Heart left ventricle (tissue), 13 donors: Measurements from ENCODE around the gene ZNF57.

Experiments
- CTCF ChIP-seq, 12 donors: fragments of 200-600 bp; sonication (generic) in 4 of 12; IDR thresholded peaks; one replicate each; pipeline versions ENCODE4 v1.5.0 to v1.8.0; 2018 to 2022; ENCODE audit warnings: antibody characterized with exemption in 12 of 12, mild to moderate bottlenecking in 5 of 12
- POLR2A ChIP-seq, 2 donors: fragments of 450-650 bp; IDR thresholded peaks; one replicate each; pipeline ENCODE4 v1.6.1; 2017; ENCODE audit warnings: antibody characterized with exemption in 2 of 2, mild to moderate bottlenecking in 2 of 2, moderate library complexity in 2 of 2
- donor health status: ischemic (EF 13 %, LVEDD 7.1; RV severe dilation, severe dysfunction).
- donor health status: DM: no; HTN: yes; CAD: no.
- donor health status: DM: no; HTN: no; CAD: no.
- donor health status: ischemic (EF 25% LVEDD 6.9; RV normal size, moderate dysfunction).
- donor health status: ischemic (EF 25% LVEDD 5.7; RV mildly dilated, moderate dysfunction).
- donor health status: ischemic (EF 35%, LVEDD 5.7; RV mildly dilated, moderate dysfunction).
- donor health status: nonischemic (EF 11% LVEDD 7.7; RV severe dilation, severe dysfunction).
- donor health status: DM: yes; HTN: yes; CAD: no.
- donor health status: PGD.
- donor health status: ischemic (EF 29% LVEDD 5.4; RV normal size, mild dysfunction).
- donor health status: nonischemic (EF 23%, LVEDD 6.1; RV moderate dilation, normal function).

GRCh38 chr19:2858864-2859263 is 41.9 kb upstream of the ZNF57 start:
- TF ChIP-seq CTCF (IDR thresholded peaks at IDR 0.05) (no peak), POLR2A (IDR thresholded peaks at IDR 0.05) (no peak)
